Activated CD4-positive, alpha-beta T cell treated with anti-CD3 and anti-CD28 coated beads, Interleukin-2, amount 10 ng/mL, durations not matched to agents 24 days and 14 days (primary cell): Measurements from ENCODE around the gene ERGIC1. TPM values are rescaled to one million over a fixed set of nuclear protein-coding genes. Genes with fewer than 3 reads are reported as not detected.
"Not testable (repeated sequence)": the region's sequence is repeated elsewhere in the genome, so short reads cannot be mapped to it uniquely, and the experiment has no call there.

ENCODE experiments used
- DNase-seq: peaks from one replicate; pipeline ENCODE4 v3.0.0; 2022
- H3K27ac Mint-ChIP-seq: one replicate; pipeline ENCODE4 v1.8.0; 2022; ENCODE audit warnings: mild to moderate bottlenecking, mixed read lengths
- H3K27me3 Mint-ChIP-seq: one replicate; pipeline ENCODE4 v1.8.0; 2022; ENCODE audit warnings: mixed read lengths
- H3K36me3 Mint-ChIP-seq: one replicate; pipeline ENCODE4 v1.8.0; 2022; ENCODE audit warnings: low read depth, mild to moderate bottlenecking, mixed read lengths
- H3K4me1 Mint-ChIP-seq: one replicate; pipeline ENCODE4 v1.8.0; 2021; ENCODE audit warnings: mixed read lengths
- H3K4me3 Mint-ChIP-seq: one replicate; pipeline ENCODE4 v1.8.0; 2022; ENCODE audit warnings: mild to moderate bottlenecking, moderate library complexity, mixed read lengths
- H3K9me3 Mint-ChIP-seq: one replicate; pipeline ENCODE4 v1.8.0; 2021; ENCODE audit warnings: mixed read lengths
- intact Hi-C: fragments of 100-400 bp; cut with micrococcal nuclease; formaldehyde crosslinking; loops from one replicate; pipeline ENCODE4 v1.15.1; 2023
- total RNA-seq: library from RNA; stranded (reverse); gene quantifications from 2 replicates; pipeline ENCODE4 v1.2.3, GENCODE V29; 2022

The ERGIC1 gene
- total RNA-seq, 1 donor from 2014 or later, result 47.3 TPM

DNA sequence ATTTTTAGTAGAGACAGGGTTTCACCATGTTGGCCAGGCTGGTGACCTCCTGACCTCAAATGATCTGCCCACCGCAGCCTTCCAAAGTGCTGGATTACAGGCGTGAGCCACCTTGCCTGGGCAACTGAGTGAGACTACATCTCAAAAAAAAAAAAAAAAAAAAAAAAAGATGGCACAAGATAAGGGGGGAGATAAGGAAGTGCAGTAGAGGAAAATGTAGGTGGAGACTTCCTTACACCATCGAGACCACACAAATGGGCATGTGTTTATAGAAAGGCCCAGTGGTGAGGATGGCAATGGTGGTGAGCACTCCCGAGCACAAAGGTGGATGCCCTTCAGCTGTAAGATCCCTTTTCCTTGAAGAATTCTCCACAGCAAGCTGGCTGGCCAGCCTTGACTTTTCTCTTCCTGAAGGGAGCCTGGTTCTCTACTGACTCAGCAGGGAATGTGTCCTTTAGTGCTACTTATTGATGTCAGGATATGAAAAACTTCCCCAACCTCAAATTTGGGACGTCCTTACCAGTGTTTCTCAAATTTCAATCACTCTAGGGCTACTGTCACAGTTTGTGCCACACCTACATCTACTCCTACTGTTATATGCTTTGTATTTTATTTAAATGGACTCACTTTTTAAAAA is 28.2 kb downstream of the ERGIC1 start:
- no peak for DNase-seq
- intact Hi-C loops, result no loop called here
- Mint-ChIP-seq H3K27me3 (no peaks in the 10 kb centered on the region), H3K36me3 (no peaks in the 10 kb centered on the region), H3K4me3 (no peak overlapping the region), H3K4me1 (no peaks in the 10 kb centered on the region), H3K27ac (no peak overlapping the region), H3K9me3 (no peaks in the 10 kb centered on the region)

DNA sequence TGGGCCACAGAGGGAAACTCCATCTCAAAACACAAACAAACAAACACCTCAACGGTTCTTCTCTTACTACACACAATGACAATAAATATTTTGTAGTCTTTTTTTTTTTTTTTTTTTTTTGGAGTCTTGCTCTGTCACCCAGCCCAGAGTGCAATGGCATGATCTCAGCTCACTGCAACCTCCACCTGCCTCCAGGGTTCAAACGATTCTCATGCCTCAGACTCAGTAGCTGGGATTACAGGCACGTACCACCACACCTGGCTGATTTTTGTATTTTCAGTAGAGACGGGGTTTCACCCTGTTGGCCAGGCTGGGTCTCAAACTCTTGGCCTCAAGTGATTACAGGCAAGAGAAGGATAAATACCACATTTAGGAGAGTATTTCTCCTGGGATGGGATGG is 30.1 kb downstream of the ERGIC1 start:
- intact Hi-C loops, DNase-seq, H3K27ac Mint-ChIP-seq, H3K4me3 Mint-ChIP-seq, H3K9me3 Mint-ChIP-seq, H3K27me3 Mint-ChIP-seq, H3K4me1 Mint-ChIP-seq, H3K36me3 Mint-ChIP-seq: not testable (repeated sequence)

DNA sequence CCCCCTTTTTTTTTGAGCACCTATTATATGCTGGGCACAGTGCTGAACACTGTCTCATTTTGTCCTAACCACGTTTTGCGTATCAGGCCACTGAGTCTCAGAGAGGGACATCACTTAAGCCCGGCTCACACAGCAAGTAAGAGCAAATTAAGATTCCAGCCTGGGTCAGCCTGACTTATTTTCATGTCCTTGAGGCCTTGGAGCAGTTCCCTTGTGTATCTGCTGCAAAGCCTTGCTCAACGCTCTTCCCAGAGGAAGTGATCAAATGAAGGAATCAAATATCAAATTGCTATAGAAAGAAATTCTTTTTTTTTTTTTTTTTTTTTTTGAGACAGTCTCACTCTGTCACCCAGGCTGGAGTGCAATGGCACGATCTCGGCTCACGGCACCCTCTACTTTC is 30.7 kb downstream of the ERGIC1 start:
- Mint-ChIP-seq H3K4me1 (peaks cover 10% of the 10 kb centered on the region), H3K9me3 (no peaks in the 10 kb centered on the region), H3K27me3 (no peaks in the 10 kb centered on the region), H3K4me3 (no peak overlapping the region), H3K36me3 (no peaks in the 10 kb centered on the region), H3K27ac (no peak overlapping the region)
- DNase-seq, result no peak
- intact Hi-C loops, result no loop called here

DNA sequence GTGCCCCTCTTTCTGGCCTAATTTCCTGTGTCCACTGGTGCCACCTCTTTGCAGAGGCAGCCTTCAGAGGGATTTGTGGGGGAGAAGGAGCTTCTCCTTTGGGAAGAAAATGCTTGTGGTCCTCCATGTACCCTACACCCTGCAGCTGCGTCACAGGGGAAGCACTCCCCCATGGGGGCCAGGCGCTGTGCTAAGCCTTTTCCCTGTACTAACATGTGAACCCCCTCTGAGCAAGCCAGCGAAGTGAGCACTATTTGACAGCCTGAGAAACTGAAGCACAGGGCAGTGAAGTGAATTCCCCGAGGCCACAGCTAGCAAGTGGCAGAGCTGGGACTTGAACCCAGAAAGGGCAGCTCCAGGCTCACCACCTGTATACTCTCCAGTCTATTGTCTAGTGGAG is 32.3 kb downstream of the ERGIC1 start:
- DNase-seq, result no peak
- Mint-ChIP-seq H3K27me3 (no peaks in the 10 kb centered on the region), H3K9me3 (no peaks in the 10 kb centered on the region), H3K4me3 (no peak overlapping the region), H3K4me1 (peaks cover 10% of the 10 kb centered on the region), H3K36me3 (no peaks in the 10 kb centered on the region), H3K27ac (no peak overlapping the region)
- intact Hi-C loops, result no loop called here

DNA sequence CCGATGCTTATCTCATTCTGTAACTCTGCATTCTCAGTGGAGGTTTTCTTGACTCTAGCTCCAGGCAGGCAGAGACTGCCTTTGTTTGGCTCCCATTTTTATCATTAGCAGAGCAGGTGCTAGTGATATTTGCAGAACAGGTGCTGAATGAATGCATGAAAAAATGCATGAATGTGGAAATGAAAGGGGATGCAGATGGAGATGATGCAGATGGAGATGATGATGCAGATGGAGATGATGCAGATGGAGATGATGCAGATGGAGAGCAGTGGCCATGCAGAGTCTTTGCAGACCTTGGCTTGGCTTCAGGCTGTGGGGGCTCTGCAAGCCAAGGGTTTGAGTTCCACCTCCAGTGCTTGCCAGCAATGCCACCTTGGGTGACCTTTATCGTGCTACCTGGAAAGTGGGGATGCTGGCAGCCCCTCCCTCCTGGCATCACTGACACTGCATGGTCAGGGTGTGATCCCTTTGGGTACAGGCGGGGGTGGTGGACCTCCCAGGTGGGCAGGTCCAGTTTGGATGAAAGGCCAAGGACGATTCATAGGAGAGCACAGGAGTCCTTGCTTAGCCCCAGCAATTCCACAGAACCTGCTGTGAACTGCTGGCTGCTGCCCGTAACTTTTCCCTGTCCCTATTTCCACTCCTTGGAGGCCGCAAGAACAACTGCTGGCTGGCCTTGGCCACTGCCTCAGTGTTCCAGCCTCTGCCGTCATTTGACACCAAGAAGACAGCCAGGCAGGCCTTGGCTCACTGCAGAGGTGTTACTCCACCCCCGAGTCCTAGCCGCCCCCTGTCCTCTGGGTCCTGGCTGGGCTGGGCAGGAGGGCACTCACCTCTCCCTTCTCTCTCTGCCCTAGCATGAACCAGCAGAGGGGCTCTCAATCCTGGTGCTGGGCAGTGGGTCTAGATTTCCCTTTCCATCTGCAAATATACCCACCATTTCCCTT is 33.0 kb downstream of the ERGIC1 start:
- no peak for DNase-seq
- Mint-ChIP-seq H3K4me3 (no peak overlapping the region), H3K27ac (no peak overlapping the region), H3K4me1 (peaks cover 10% of the 10 kb centered on the region), H3K27me3 (no peaks in the 10 kb centered on the region), H3K36me3 (no peaks in the 10 kb centered on the region), H3K9me3 (no peaks in the 10 kb centered on the region)
- intact Hi-C loops, result no loop called here

DNA sequence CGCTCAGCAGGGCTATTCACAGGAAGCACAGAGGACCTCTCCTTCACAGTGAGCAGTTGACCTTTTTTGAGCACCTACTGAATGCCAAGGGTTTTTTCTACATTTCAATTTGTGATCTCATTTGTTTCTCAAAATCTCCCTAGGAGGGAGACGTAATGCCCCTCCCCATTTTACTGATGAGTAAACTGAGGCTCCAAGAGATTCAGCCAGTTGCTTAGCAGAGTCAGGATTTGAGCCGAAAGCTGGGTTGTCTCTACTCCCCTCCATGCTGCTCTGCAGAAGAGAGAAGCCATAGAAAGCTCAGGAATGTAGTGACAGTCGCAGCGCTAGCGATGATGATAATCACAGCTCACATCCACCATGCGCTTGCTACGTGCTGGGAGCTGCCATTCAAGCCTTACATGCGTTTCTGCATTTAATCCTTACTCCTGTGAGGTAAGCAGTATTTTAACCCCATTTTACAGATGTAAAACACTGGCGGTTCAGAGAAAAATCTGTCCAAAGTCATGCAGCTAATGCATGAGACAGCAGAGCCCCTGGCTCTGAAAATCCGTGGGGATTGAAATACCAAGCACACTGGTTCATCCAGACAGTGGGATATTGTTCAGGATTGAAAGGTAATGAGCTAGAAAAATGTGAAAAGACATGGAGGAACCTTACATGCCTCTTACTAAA is 33.8 kb downstream of the ERGIC1 start:
- intact Hi-C loops, result no loop called here
- Mint-ChIP-seq H3K9me3 (no peaks in the 10 kb centered on the region), H3K4me3 (no peak overlapping the region), H3K36me3 (no peaks in the 10 kb centered on the region), H3K27ac (no peak overlapping the region), H3K27me3 (no peaks in the 10 kb centered on the region), H3K4me1 (peaks cover 10% of the 10 kb centered on the region)
- no peak for DNase-seq

DNA sequence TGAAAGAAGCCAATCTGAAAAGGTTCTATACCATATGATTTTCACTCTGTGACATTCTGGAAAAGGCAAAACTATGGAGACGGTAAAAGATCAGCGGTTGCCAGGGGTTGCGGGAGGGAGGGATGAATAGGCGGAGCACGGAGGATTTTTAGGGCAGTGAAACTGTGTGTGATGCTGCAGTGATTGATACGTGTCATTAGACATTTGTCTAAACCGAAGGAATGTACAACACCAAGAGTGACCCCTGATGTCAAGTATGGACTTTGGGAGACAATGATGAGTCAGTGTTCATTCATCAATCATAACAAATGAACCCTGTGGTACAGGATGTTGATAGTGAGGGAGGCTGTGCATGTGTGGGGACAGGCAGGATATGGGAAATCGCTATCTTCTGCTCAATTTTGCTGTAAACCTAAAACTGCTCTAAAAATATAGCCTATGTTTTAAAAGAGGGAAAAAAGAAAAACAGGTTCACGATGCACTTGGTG is 34.4 kb downstream of the ERGIC1 start:
- Mint-ChIP-seq H3K4me1 (peaks cover 10% of the 10 kb centered on the region), H3K27ac (no peak overlapping the region), H3K4me3 (no peak overlapping the region), H3K27me3 (no peaks in the 10 kb centered on the region), H3K36me3 (no peaks in the 10 kb centered on the region), H3K9me3 (no peaks in the 10 kb centered on the region)
- intact Hi-C loops, result no loop called here
- DNase-seq, result no peak

DNA sequence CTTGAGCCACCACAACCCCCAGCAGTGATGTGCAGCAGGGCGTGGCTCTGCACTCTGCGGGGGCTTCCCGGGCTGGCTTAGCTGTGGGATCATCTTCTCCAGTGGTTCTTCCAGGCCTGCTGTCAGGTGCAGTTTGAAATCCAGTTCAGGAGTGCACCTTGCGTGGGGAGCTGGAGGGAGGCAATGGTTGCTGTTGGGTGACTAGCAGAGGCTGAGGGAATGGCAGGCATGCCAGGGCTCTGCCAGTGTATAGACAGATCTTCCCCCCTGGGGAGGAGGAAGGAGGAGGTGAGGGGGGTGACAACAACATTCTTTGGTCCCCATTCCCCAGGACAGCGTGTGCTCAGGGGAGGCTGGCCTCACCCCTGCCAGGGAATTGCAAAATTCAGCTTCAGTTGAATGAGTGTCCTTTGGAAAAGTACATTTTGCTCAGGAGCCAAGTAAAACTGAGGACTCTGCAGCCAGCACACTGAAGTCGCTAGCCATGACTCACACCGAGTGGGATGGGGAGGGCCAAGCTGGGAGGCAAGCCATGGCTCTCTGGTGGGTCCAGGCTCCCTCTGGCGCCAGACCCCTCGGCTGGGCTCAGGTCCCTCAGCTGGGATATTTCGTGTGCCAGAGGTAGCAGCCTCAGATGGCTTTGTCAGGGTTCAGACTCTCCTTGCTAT is 35.0 kb downstream of the ERGIC1 start:
- H3K4me3 Mint-ChIP-seq, result no peak overlapping the region
- intact Hi-C loops, result no loop called here
- H3K27ac Mint-ChIP-seq, result no peak overlapping the region
- H3K4me1 Mint-ChIP-seq, result peaks cover 10% of the 10 kb centered on the region
- H3K36me3 Mint-ChIP-seq, result no peaks in the 10 kb centered on the region
- H3K27me3 Mint-ChIP-seq, result no peaks in the 10 kb centered on the region
- DNase-seq, result no peak
- H3K9me3 Mint-ChIP-seq, result no peaks in the 10 kb centered on the region

DNA sequence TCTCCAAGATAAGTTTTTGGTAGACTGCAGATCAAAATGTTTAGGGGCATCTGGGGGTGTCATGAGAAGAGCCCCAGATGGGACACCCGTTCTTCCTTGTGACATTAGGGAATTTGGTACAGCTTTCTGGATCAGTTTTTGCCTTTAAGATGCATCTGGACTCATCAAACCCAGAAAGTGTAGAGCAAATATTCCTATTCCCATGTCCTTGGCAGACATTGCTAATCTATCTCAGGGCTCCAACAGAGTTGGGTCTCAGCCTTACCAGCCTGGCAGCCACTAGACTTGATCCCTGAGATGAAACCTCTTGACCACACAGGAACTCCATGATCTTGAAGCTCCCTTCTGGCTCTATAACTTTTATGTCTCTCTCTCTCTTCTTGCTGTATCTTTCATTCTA is 35.6 kb downstream of the ERGIC1 start:
- no peak overlapping the region for H3K4me3 Mint-ChIP-seq
- intact Hi-C loops, result no loop called here
- H3K36me3 Mint-ChIP-seq, result no peaks in the 10 kb centered on the region
- DNase-seq, result no peak
- H3K27ac Mint-ChIP-seq, result no peak overlapping the region
- no peaks in the 10 kb centered on the region for H3K27me3 Mint-ChIP-seq
- H3K4me1 Mint-ChIP-seq, result peaks cover 10% of the 10 kb centered on the region
- H3K9me3 Mint-ChIP-seq, result no peaks in the 10 kb centered on the region

DNA sequence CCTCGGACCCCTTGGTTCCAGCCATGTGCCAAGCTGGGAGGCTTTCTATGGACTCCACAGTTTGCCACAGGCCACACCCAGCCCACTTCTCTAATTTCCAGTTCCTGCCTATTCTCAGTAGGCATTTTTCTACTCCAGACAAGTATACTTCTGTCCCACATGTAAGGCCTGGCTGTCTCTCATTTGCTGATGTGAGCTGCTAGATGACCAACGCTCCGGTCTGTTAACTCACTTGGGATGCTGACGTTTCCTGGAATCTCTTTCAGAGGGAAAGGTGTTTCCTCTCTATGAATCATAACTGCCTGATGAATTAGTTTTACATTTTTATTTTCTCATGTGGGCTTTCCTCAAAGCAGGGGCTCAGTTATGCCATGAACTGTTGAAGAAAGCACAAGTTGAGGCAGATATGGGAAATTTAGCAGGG is 36.3 kb downstream of the ERGIC1 start:
- Mint-ChIP-seq H3K36me3 (no peaks in the 10 kb centered on the region), H3K27me3 (no peaks in the 10 kb centered on the region), H3K4me3 (no peak overlapping the region), H3K9me3 (no peaks in the 10 kb centered on the region), H3K27ac (no peak overlapping the region), H3K4me1 (peaks cover 11% of the 10 kb centered on the region)
- no peak for DNase-seq
- intact Hi-C loops, result no loop called here

DNA sequence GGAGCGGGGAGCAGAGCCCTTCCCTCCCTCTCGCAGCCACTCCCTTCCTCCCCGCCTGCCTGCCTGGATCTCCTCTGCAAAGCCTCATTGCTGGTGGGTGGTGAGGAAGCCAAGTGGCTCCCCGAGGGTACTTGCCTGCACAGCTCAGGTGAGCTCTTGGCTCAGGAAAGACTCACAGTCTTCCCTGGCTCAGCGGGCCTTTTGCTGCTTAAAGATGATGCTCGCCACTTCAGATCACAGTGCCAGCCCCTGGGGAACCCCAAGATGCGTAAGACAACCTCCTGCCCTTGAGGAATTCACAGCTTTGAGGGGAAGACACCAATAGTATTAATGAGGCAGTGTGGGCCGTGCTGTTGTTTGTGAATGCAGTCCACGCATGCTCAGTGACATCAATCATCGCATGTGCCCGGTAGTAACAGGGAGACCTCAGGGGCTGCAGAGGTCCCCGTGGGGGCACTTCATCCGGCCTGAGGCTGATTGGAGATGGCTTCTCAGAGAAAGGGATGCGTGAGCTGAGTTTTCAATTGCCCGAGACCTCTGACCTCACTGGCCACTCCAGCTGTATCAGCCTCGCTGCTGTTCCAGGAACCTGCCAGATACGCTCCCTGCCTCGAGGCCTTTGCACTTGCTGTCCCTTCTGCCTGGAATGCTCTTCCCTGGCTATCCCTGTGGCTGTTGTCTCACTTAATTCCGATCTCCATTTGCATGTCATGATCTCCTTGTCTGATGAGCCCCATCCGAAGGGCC is 36.8 kb downstream of the ERGIC1 start:
- Mint-ChIP-seq H3K4me3 (no peak overlapping the region), H3K4me1 (peaks cover 12% of the 10 kb centered on the region), H3K36me3 (no peaks in the 10 kb centered on the region), H3K9me3 (no peaks in the 10 kb centered on the region), H3K27ac (no peak overlapping the region), H3K27me3 (no peaks in the 10 kb centered on the region)
- intact Hi-C loops, result no loop called here
- DNase-seq, result no peak

DNA sequence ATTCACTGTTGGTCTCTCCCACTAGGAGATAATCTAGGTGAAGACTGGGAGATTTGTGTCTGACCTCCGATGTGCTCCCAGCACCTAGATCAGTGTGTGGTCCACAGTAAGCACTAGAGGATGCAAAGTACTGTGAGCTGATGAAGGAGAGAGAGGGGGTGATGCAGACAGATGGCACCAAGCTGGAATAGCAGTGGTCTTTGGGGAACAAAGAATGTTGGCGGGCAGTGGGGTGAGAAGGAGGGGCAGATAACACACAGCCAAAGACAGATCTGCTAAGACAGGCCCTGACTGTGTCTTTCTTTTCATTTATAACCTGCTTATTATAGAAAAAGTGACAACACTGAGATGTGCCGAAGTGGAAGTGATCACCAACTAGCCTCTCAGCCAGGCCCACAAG is 37.5 kb downstream of the ERGIC1 start:
- H3K4me1 Mint-ChIP-seq, result peaks cover 14% of the 10 kb centered on the region
- H3K9me3 Mint-ChIP-seq, result no peaks in the 10 kb centered on the region
- intact Hi-C loops, result no loop called here
- no peaks in the 10 kb centered on the region for H3K36me3 Mint-ChIP-seq
- H3K4me3 Mint-ChIP-seq, result no peak overlapping the region
- no peak for DNase-seq
- H3K27me3 Mint-ChIP-seq, result no peaks in the 10 kb centered on the region
- no peak overlapping the region for H3K27ac Mint-ChIP-seq

DNA sequence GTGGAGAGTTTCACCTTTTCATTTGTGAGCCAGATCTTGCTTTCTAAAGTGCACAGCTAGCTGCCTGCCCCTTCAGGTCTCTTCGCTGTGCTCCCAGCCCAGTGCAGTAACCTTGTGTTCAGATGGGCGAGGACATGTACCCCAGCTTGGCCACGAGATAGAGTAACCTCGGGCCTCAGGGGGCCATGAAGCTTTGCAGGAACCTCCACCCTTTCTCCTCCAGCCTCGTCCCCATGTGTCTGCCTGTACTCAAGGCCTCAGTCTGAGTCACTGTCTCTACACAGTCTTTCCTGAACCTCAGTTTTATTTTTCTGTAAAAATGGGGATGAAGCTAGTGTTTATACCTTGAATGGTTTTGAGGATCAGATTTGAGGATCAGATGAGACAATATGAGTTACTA is 37.9 kb downstream of the ERGIC1 start:
- Mint-ChIP-seq H3K27ac (no peak overlapping the region), H3K4me3 (no peak overlapping the region), H3K36me3 (no peaks in the 10 kb centered on the region), H3K27me3 (no peaks in the 10 kb centered on the region), H3K9me3 (no peaks in the 10 kb centered on the region), H3K4me1 (peaks cover 14% of the 10 kb centered on the region)
- intact Hi-C loops, result no loop called here
- DNase-seq, result no peak
